GOT3 (cell line): Measurements from ENCODE around the gene CDH4.

Experiments used
- DNase-seq: peaks from one replicate; lab custom pipeline; 2025; ENCODE audit warnings: mixed read lengths; lab: John Stamatoyannopoulos, UW

Gene CDH4

GRCh38 chr20:61671559-61671958, 419.5 kb downstream of the CDH4 start:
- no peak for DNase-seq

GRCh38 chr20:61673152-61673847, 421.2 kb downstream of the CDH4 start:
- DNase-seq, result no peak

- DNase-seq, result no peak
These were observed 422.1 kb downstream of the CDH4 start for GRCh38 chr20:61674121-61674520.

DNA sequence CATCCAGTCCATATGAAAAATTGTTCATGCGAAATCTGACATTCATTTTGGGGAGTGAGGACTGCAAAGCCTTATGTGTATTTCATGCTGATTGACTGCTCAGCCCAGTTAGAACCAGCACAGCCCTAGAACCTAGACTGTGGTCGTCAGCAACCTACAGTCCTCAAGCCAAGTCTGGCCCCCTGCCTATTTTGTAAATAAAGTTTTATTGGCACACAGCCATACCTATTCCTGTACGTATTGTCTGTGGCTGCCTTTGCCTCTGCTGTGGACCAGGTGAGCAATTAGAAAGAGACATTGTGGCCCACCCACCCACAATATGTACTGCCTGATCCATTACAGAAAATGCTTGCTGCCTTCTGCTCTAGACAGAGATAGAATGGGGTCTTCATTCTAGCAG, 422.6 kb downstream of the CDH4 start:
- DNase-seq, result no peak

DNA sequence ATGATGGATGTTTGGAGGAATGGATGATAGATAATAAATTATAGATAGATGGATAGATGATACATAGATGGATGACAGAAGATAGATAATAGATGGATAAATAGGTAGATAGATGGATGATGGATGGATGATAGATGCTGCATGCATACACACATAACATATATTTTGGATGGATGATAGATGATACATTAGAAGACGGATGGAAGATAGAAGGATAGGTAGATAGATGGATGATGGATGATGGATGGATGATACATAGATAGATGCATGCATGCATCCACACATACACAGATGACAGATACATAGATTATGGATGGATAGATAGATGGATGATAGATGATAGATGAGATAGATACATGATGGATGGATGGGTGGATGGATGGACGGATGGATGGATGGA, 425.9 kb downstream of the CDH4 start:
- DNase-seq, result no peak

GRCh38 chr20:61678437-61678836, 426.4 kb downstream of the CDH4 start:
- no peak for DNase-seq

DNA sequence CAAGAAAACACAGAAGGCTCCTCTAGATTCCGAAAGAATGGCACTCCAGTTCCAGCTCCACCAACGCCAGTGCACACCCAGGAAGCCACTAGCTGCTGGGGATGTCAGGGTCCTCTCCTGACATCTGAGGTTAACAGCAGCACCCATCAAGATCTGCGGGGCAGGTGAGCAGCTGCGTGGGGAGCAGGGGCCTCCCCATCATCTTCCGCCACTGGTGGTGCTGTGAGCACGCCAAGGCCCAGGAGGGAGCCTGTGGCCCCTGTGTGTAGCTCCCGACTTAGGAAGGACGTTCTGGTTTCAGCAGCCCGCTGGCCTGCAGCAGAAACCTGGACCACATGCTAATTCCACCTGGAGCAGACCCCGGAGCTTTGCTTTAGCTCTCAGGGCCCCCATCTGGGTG, 427.4 kb downstream of the CDH4 start:
- no peak for DNase-seq

DNA sequence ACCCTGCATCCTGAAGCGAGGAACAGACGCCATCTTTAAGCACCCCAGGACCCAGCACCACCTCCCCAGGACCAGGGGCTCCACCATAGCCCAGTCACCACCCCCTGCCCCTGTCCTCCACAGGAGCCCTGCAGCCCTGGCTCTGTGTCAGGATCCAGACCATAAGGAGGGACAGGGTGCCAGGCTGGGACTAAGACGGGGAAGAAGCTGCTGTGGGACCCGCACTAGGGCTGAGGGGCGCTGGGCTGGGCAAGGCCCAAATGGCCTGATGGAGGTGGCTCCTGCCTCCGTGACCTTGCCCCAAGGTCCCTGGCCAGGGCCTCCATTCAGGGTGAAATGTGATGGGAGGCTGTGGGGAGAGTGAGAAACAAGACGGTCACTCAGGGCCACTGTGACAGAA, 428.0 kb downstream of the CDH4 start:
- no peak for DNase-seq

DNA sequence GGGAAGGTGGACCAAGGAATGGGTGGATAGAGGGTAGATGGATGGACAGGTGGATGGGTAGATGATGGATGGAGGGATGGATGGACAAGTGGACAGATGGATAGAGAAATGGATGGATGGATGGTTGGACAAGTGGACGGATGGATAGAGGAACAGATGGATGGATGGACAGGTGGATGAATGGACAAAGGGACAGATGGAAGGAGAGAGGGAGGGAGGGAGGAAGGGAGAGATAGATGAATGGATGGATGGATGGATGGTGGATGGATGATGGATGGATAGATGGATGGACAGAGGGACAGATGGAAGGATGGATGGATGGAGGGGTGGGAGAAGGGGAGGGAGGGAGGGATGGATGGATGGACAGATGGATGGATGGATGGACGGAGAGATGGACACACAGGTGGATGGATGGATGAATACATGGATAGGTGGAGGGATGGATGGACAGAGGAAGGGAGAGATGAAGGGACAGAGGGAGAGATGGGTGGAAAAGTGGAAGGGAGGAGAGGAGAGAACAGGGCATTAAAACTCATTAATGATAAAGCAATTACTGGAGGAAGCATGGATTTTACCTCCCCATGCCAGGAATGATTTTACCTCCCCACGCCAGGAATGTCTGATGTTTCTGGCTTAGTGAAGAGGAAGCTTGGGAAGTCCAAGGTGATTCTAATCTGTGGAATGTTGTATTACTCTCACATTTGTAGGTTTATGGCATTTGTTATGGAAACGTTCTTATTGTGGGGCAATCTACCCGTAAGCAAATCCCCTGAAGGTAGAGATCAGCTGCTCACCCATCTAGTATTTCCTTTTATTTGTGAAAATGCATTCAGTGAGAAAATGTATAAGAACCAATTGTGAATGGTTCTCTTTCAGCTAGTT, 430.3 kb downstream of the CDH4 start:
- DNase-seq, result no peak

DNA sequence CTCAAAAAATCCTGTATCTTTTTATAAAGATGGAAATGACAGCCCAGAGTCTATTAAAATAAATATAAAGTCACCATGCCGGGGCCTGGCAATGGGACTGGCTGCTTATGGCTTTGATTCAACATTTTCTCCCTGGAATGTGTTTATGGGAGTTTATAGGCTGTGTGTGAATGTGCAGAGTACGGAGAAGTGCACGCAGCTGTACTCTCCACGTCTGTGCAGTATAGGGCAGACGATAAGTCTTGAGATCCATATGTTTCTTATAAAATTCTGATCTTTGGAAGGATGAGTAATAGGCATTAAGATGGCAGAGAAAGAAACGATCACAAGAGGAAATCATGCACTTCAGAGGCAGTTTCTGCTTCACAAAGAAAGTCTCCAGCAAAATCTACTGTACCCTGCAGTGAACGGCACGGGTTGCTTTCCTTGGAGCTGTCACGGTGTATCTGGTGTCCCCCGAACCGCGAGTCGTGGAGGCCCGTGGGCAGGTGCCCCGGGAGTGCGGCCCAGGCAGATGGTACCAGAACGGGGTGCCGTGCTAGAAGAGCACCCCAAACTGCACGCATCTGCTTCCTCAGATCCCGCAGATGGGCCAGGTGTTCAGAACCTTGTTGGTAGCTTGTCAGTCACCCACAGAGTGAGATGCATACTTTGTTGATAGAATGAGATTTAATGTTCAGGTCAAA, 431.1 kb downstream of the CDH4 start:
- DNase-seq, result no peak

DNA sequence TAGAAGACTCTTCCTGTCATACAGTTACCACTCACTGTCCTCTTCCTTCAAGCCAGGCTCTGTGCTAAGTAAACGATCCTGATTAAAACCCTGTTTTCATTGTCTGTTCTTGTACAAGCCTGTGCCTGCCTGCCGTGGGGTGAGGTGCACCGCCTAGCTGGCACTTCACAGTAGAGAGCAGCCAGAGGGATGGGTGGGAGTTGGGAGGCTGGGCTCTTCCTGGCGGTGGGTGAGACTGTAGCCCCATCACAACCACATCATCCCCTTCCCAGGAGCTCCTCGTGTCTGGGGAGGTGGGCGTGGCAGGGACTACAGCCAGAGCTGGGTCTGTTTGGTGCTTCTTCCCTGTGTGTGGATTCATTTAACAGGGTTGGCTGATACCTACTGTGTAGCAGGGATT, 431.7 kb downstream of the CDH4 start:
- no peak for DNase-seq

GRCh38 chr20:61684136-61684535, 432.1 kb downstream of the CDH4 start:
- DNase-seq, result no peak

DNA sequence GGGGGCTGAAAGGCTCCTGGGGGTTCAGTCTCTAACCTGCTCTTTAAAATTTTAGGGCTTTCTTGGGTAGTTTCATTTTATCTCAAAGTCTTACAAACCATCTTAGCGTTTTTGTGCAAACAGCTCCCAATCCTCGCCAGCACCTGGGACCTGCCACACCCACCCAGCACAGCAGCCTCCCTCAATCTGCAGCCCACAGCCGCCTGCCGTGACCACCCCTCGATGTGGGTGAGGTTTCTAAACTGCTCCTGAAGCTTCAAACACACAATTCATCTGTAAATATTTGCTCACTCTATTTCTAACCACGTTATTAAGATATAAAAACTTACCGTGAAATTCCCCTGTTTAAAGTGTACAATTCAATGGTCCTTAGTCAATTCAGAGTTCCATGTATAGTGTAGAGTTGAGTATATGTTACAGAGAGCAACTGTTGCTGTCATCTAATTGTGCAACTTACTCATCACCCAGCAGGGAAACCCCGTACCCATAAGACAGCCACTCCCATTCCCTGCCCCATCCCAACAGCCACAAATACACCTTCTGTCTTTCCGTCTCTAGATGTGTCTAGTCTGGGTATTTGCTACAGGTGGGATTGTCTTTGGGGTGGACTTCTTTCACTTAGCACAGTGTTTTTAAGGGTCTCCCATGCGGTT, 432.6 kb downstream of the CDH4 start:
- no peak for DNase-seq

- DNase-seq, result no peak
These were observed 433.4 kb downstream of the CDH4 start for GRCh38 chr20:61685462-61685861.

- DNase-seq, result no peak
These were observed 434.2 kb downstream of the CDH4 start for GRCh38 chr20:61686051-61686936.

DNA sequence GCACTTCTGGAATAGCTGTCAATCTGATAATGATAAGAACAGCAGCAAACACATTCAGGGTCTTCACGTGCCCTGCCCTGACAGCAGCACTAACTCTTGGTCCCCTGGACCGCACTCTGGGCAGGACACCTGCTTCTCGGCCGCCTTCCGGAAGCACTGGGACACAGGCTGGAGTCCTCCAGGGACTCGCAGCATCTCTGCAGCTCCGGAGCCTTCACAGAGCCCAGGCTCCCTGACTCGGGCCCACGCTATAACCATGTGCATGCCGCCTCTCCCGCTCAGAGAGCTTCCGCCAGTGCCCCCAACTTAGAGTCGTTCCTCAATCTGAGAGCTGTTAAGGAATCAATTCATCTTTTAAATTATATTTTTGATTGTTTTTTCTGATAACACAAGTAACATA, 436.4 kb downstream of the CDH4 start:
- no peak for DNase-seq

DNA sequence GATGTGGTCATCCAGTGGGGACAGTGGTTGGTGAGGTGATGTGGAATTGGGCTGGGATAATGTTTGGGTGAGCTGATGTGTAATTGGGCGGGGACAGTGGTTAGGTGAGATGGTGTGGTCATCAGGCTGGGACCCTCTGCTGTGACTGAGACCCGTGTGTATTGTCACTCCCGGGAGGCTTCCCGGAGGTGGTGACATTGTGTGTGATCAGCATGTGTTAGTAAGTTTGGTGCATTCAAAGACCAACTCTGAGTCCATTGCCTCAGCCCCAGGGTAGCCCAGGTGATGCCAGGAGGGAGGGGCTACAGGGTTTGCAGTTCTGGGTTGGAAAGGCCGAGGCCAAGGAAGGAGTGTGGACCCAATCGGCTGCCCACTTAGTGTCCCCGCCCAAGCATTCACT, 438.1 kb downstream of the CDH4 start:
- no peak for DNase-seq

- DNase-seq, result no peak
These were observed 439.2 kb downstream of the CDH4 start for GRCh38 chr20:61690993-61691838.

GRCh38 chr20:61691978-61692377, 439.9 kb downstream of the CDH4 start:
- DNase-seq, result no peak

- DNase-seq, result no peak
These were observed 440.4 kb downstream of the CDH4 start for GRCh38 chr20:61692479-61692878.
